A549 (cell line): ENCODE measurements around the gene FER. TPM values are rescaled to one million over a fixed set of nuclear protein-coding genes. Genes with fewer than 3 reads are reported as not detected.

Experiments
- ATAC-seq, 2 experiments: fragments of 200-7000 bp in 1 of 2; fragments of >200 bp in 1 of 2; cut with Nextera tagmentation in 1 of 2; cut with Tn5 transposase in 1 of 2; 3 replicates each; pipeline versions ENCODE4 v1.8.0 to v1.9.1; 2018 to 2020; ENCODE audit warnings: mild to moderate bottlenecking in 1 of 2, moderate library complexity in 1 of 2
- CTCF ChIA-PET: fragments of 300-600 bp; sonication (Branson Sonifier 250); formaldehyde crosslinking; extraction: SDS; loops from one replicate; lab custom pipeline; 2021; ENCODE audit warnings: antibody characterized with exemption, inconsistent platforms; lab: Yijun Ruan, JAX
- POLR2A ChIA-PET: fragments of 350-600 bp; formaldehyde crosslinking; extraction: SDS; loops from one replicate; lab custom pipeline; 2021; ENCODE audit warnings: antibody characterized with exemption, inconsistent platforms; lab: Yijun Ruan, JAX
- DNase-seq, 2 experiments: peaks; one replicate each; pipeline versions ENCODE4 v3.0.0 to v3.0.0-alpha.2; 2011 to 2016; ENCODE audit warnings: low read depth in 1 of 2, low spot score in 1 of 2
- FAIRE-seq: peaks from 2 replicates; lab custom pipeline; 2011; peaks lifted over from hg19 to GRCh38; lab: Jason Lieb, UNC
- H3K27ac ChIP-seq, 2 experiments: fragments of >200 bp; sonication (Bioruptor Twin); formaldehyde crosslinking; 3 replicates each; pipeline ENCODE4 v1.5.1; 2016 to 2017
- H3K4me1 ChIP-seq: fragments of >200 bp; sonication (Bioruptor Twin); formaldehyde crosslinking; 3 replicates; pipeline ENCODE4 v1.6.1; 2016
- H3K4me2 ChIP-seq: fragments of >200 bp; sonication (Bioruptor Twin); formaldehyde crosslinking; 3 replicates; pipeline ENCODE4 v1.6.1; 2016
- H3K4me3 ChIP-seq: fragments of >200 bp; sonication (Bioruptor Twin); formaldehyde crosslinking; 3 replicates; pipeline ENCODE4 v1.5.1; 2016
- H3K9me3 ChIP-seq: fragments of >200 bp; sonication (Bioruptor Twin); formaldehyde crosslinking; 3 replicates; pipeline ENCODE4 v1.6.1; 2016
- ATOH8 ChIP-seq: fragments of 250-450 bp; sonication (Bioruptor Pico); IDR thresholded peaks from 2 replicates; pipeline ENCODE4 v1.5.0; 2020; ENCODE audit warnings: low read depth, mild to moderate bottlenecking, moderate library complexity
- BHLHE40 ChIP-seq: IDR thresholded peaks from 2 replicates; pipeline ENCODE4 v1.6.1; 2012; ENCODE audit warnings: low read depth, low read length, inconsistent platforms
- CEBPB ChIP-seq, 2 experiments: fragments of >200 bp in 1 of 2; sonication (Bioruptor Twin) in 1 of 2; formaldehyde crosslinking in 1 of 2; IDR thresholded peaks; 2 replicates each; pipeline ENCODE4 v1.6.1; 2012 to 2016
- CTCF ChIP-seq: fragments of >200 bp; sonication (Bioruptor Twin); formaldehyde crosslinking; IDR thresholded peaks from 3 replicates; pipeline ENCODE4 v1.5.1; 2016
- FOSB ChIP-seq: fragments of 250-450 bp; sonication (Bioruptor Pico); IDR thresholded peaks from 2 replicates; pipeline ENCODE4 v1.5.0; 2020; ENCODE audit warnings: mild to moderate bottlenecking, moderate library complexity
- FOSL2 ChIP-seq, 2 experiments: fragments of 450-650 bp in 1 of 2; fragments of >200 bp in 1 of 2; sonication (Bioruptor Twin) in 1 of 2; formaldehyde crosslinking; IDR thresholded peaks; 2 replicates each; pipeline versions ENCODE4 v1.5.0 to v1.6.1; 2016 to 2020; ENCODE audit warnings: mild to moderate bottlenecking in 1 of 2, moderate library complexity in 1 of 2
- HOXA7 ChIP-seq: fragments of 250-450 bp; sonication (Bioruptor Pico); IDR thresholded peaks from 2 replicates; pipeline ENCODE4 v1.5.0; 2020; ENCODE audit warnings: mild to moderate bottlenecking, moderate library complexity
- HOXB5 ChIP-seq: fragments of 250-450 bp; sonication (Bioruptor Pico); IDR thresholded peaks from 2 replicates; pipeline ENCODE4 v1.5.0; 2020; ENCODE audit warnings: mild to moderate bottlenecking, moderate library complexity
- JUN ChIP-seq, 2 experiments: fragments of >200 bp; sonication (Bioruptor Twin); formaldehyde crosslinking; IDR thresholded peaks; 2 replicates in 1 of 2; 3 replicates in 1 of 2; pipeline ENCODE4 v1.6.1; 2016 to 2017
- KDM1A ChIP-seq: fragments of 200-600 bp; sonication (generic); IDR thresholded peaks from 2 replicates; pipeline ENCODE4 v1.6.1; 2016; ENCODE audit warnings: low read depth, mild to moderate bottlenecking
- MAFK ChIP-seq: fragments of 450-650 bp; IDR thresholded peaks from 2 replicates; pipeline ENCODE4 v1.6.1; 2014; ENCODE audit not compliant: partially characterized antibody
- MAZ ChIP-seq: fragments of 150-350 bp; IDR thresholded peaks from 2 replicates; pipeline ENCODE4 v1.6.1; 2014; ENCODE audit warnings: antibody characterized with exemption, low read depth, low read length, borderline replicate concordance
- MYC ChIP-seq: IDR thresholded peaks from 2 replicates; pipeline ENCODE4 v1.6.1; 2012; ENCODE audit warnings: mild to moderate bottlenecking, inconsistent platforms, low read length, improper control_type of control experiment, borderline replicate concordance
- NFE2L2 ChIP-seq: fragments of 150-350 bp; conservative IDR thresholded peaks from 2 replicates; pipeline ENCODE4 v1.6.1; 2014; ENCODE audit warnings: low read length
- NR3C1 ChIP-seq: fragments of >200 bp; sonication (Bioruptor Twin); formaldehyde crosslinking; IDR thresholded peaks from 3 replicates; pipeline ENCODE4 v1.6.1; 2017
- POLR2AphosphoS2 ChIP-seq: conservative IDR thresholded peaks from 2 replicates; pipeline ENCODE4 v1.6.1; 2012; ENCODE audit warnings: low read length, improper control_type of control experiment, inconsistent platforms
- RCOR1 ChIP-seq: fragments of 150-350 bp; IDR thresholded peaks from 2 replicates; pipeline ENCODE4 v1.6.1; 2014; ENCODE audit warnings: antibody characterized with exemption, low read length, low read depth
- RFX5 ChIP-seq: fragments of 450-650 bp; IDR thresholded peaks from 2 replicates; pipeline ENCODE4 v1.7.1; 2014; ENCODE audit warnings: antibody characterized with exemption, mild to moderate bottlenecking, moderate library complexity
- SMC3 ChIP-seq: fragments of >200 bp; sonication (Bioruptor Twin); formaldehyde crosslinking; IDR thresholded peaks from 3 replicates; pipeline ENCODE4 v1.6.1; 2018; ENCODE audit warnings: inconsistent platforms
- TFCP2L1 ChIP-seq: fragments of 250-450 bp; sonication (Bioruptor Pico); IDR thresholded peaks from 2 replicates; pipeline ENCODE4 v1.5.0; 2021; ENCODE audit warnings: mild to moderate bottlenecking
- TP53 ChIP-seq: fragments of 250-450 bp; sonication (Bioruptor Pico); IDR thresholded peaks from 2 replicates; pipeline ENCODE4 v1.5.0; 2021; ENCODE audit warnings: mild to moderate bottlenecking, moderate library complexity
- ZFP36 ChIP-seq: fragments of 450-650 bp; IDR thresholded peaks from 2 replicates; pipeline ENCODE4 v1.6.1; 2014; ENCODE audit warnings: borderline replicate concordance; ENCODE audit not compliant: partially characterized antibody
- ZSCAN20 ChIP-seq: fragments of 250-450 bp; sonication (Bioruptor Pico); IDR thresholded peaks from 2 replicates; pipeline ENCODE4 v1.8.0; 2022; ENCODE audit warnings: mild to moderate bottlenecking, moderate library complexity
- WGBS: methylation state at CpG from one replicate; pipeline ENCODE4 v1.1.6; 2017; ENCODE audit errors: missing lambda C conversion rate; 5-methylcytosine and 5-hydroxymethylcytosine counted together
- polyA plus RNA-seq, 4 experiments: library from polyadenylated mRNA; depleted of rRNA in 3 of 4; stranded (reverse); fragments of >200 nt; fragmentation: RNase III in 1 of 4; extraction: RNeasy Plus Mini Kit Qiagen cat#74134 plus additional on column Dnase treatment in 1 of 4; gene quantifications; 2 replicates in 3 of 4; 3 replicates in 1 of 4; pipeline ENCODE4 v1.2.3, GENCODE V29; 2011 to 2017
- TF ChIP-seq, protein P1 (sequence below): fragments of >200 bp; sonication (Bioruptor Twin); formaldehyde crosslinking; IDR thresholded peaks from 2 replicates; pipeline ENCODE4 v1.6.1; 2016
- TF ChIP-seq, protein P2 (sequence below): IDR thresholded peaks from 2 replicates; pipeline ENCODE4 v1.6.1; 2012; ENCODE audit warnings: low read depth, borderline replicate concordance
- TF ChIP-seq, protein P3 (sequence below): fragments of >200 bp; sonication (Bioruptor Twin); formaldehyde crosslinking; IDR thresholded peaks from 3 replicates; pipeline ENCODE4 v1.6.1; 2016

Gene FER
- polyA plus RNA-seq, 2 of the 4 experiments (the other 2 are of a cell fraction) = 3.6 to 12.3 TPM

DNA sequence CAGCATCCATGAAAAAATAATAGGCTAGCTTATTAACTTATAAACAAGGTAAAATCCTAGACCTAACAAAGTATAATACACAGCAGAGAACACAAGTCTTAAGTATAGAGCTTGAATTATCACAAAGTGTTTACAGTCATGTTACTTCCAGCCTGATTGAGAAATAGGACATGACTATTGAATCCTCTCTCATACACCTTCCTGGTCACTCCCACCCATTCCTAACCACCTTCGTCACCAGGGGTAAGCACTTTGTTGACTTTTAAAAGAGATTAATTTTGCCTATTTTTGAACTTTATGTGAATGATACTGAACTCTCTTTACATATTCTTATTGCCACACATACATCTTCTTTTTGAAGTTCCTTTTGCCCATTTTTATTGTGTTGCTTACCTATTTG lies 336.2 kb downstream of the FER start:
- Histone ChIP-seq H3K4me3 (no peak overlapping the region), H3K4me1 (no peaks in the 10 kb centered on the region), H3K4me2 (no peak overlapping the region), H3K9me3 (no peaks in the 10 kb centered on the region), H3K27ac (no peak overlapping the region)
- TF ChIP-seq CEBPB (IDR thresholded peaks at IDR 0.05) (0 out of 4 replicates have a peak, but pooled peaks of 1 of the 2 experiments have one; percentile 8), KDM1A (no peak)
- ChIA-PET CTCF (no interaction called here), POLR2A (no interaction called here)
- no peak for DNase-seq
- no peak for ATAC-seq
- WGBS = 73% methylated on average over 1 of the region's 1 CpG
- no peak for FAIRE-seq

DNA sequence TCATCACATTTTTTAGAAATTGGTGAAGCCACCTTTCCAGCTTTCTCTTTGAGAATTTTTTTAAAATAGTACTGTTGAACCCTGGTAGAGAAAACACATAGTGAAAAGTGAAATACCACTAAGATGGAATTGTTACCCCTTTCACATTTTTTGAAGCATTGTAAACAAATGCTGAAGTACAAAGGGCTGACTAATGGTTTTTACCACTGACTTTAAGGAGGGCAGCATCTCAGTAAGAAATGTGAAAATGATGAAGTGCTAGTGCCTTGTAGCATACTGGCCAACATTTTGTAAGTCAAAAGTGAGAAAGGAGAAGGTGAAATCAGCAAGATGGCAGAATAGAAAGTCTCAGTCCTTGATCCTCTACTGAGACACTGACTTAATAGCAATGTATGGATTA lies 341.5 kb downstream of the FER start:
- ChIA-PET POLR2A (no interaction called here), CTCF (no interaction called here)
- no peaks in the 10 kb centered on the region for H3K9me3 ChIP-seq
- DNase-seq (no peak), FAIRE-seq (no peak), ATAC-seq (no peak)
- H3K4me1 ChIP-seq = no peaks in the 10 kb centered on the region
- TF ChIP-seq JUN (IDR thresholded peaks at IDR 0.05) = no peak
- no peak for TF ChIP-seq HOXA7
- TF ChIP-seq FOSL2 (IDR thresholded peaks at IDR 0.05) = no peak
- TF ChIP-seq FOSL2 (CRISPR knock-in tag; IDR thresholded peaks at IDR 0.05) = no peak
- TF ChIP-seq KDM1A = no peak
- no peak for TF ChIP-seq MAFK
- TF ChIP-seq MYC = no peak
- no peak for TF ChIP-seq SMC3
- H3K27ac ChIP-seq = no peak overlapping the region
- no peak overlapping the region for H3K4me2 ChIP-seq
- no peak overlapping the region for H3K4me3 ChIP-seq

DNA sequence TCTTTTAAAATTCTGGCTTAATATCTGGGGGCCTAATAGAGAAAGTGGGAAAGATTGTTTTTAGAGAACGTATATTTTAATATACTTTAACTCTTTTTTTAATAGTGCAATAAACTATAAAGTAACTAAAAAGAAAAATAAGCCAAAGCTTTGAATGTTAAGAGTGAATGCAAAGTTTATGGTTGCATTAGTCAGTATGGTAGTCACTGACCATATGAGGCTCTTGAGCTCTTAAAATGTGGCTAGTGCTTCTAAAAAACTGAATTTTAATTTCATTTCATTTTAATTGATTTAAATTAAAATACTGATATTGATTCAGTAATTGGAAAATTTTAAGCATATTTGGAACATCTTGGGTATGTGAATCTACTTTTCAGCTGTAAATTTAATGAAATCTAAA lies 351.4 kb downstream of the FER start:
- H3K4me3 ChIP-seq = no peak overlapping the region
- no peak overlapping the region for H3K4me2 ChIP-seq
- FAIRE-seq = no peak
- no peaks in the 10 kb centered on the region for H3K4me1 ChIP-seq
- ATAC-seq = no peak
- 83% methylated on average over 1 of the region's 1 CpG for WGBS
- no peak for DNase-seq
- no peaks in the 10 kb centered on the region for H3K9me3 ChIP-seq
- ChIA-PET CTCF (no interaction called here), POLR2A (no interaction called here)
- H3K27ac ChIP-seq = no peak overlapping the region
- TF ChIP-seq NFE2L2 (no peak), HOXB5 (CRISPR knock-in tag) (no peak), FOSL2 (IDR thresholded peaks at IDR 0.05) (no peak), FOSL2 (CRISPR knock-in tag; IDR thresholded peaks at IDR 0.05) (no peak), MAZ (no peak), POLR2AphosphoS2 (no peak), NR3C1 (no peak), TP53 (CRISPR knock-in tag) (no peak), SMC3 (no peak), ZSCAN20 (no peak), RFX5 (no peak), RCOR1 (no peak), CTCF (no peak), ATOH8 (CRISPR knock-in tag) (no peak), BHLHE40 (no peak), TFCP2L1 (CRISPR knock-in tag) (no peak), ZFP36 (no peak), FOSB (CRISPR knock-in tag) (no peak)
- TF ChIP-seq, protein P1, sequence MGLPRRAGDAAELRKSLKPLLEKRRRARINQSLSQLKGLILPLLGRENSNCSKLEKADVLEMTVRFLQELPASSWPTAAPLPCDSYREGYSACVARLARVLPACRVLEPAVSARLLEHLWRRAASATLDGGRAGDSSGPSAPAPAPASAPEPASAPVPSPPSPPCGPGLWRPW = no peak
- TF ChIP-seq, protein P2, sequence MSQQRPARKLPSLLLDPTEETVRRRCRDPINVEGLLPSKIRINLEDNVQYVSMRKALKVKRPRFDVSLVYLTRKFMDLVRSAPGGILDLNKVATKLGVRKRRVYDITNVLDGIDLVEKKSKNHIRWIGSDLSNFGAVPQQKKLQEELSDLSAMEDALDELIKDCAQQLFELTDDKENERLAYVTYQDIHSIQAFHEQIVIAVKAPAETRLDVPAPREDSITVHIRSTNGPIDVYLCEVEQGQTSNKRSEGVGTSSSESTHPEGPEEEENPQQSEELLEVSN = no peak
- TF ChIP-seq, protein P3, sequence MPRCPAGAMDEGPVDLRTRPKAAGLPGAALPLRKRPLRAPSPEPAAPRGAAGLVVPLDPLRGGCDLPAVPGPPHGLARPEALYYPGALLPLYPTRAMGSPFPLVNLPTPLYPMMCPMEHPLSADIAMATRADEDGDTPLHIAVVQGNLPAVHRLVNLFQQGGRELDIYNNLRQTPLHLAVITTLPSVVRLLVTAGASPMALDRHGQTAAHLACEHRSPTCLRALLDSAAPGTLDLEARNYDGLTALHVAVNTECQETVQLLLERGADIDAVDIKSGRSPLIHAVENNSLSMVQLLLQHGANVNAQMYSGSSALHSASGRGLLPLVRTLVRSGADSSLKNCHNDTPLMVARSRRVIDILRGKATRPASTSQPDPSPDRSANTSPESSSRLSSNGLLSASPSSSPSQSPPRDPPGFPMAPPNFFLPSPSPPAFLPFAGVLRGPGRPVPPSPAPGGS = no peak
